ENCODE measurements around the gene MYOD1. TPM values are rescaled to one million over a fixed set of nuclear protein-coding genes. Genes with fewer than 3 reads are reported as not detected.

The MYOD1 gene
- polyA plus RNA-seq, 1 experiment: not detected

- ChIA-PET POLR2A (no interaction called here), CTCF (interaction anchor here (3.6 to 7.2 kb wide), 2 partner anchors 205 to 211 kb away, joined by 24 to 65 read pairs; no protein-coding TSS in a partner anchor)
- TF ChIP-seq CTCF (IDR thresholded peaks at IDR 0.05; ENCODE audit: insufficient read depth, low read depth, low read length): no peak
- no peaks in the 10 kb centered on the region for H3K36me3 ChIP-seq (ENCODE audit: control insufficient read depth, insufficient read depth, low read length)
- no peaks in the 10 kb centered on the region; the same call in 1 of the 2 replicates for H3K27me3 ChIP-seq (ENCODE audit: control insufficient read depth, insufficient read depth, low read length)
- DNase-seq (ENCODE audit: low read depth): no peak
- no peak overlapping the region for H3K4me3 ChIP-seq (ENCODE audit: low read depth, low read length)
Observed at GRCh38 chr11:17768547-17768946, 49.2 kb downstream of the MYOD1 start.

GRCh38 chr11:17769218-17769617 lies 49.8 kb downstream of the MYOD1 start:
- no peak for TF ChIP-seq CTCF (IDR thresholded peaks at IDR 0.05; ENCODE audit: insufficient read depth, low read depth, low read length)
- no peaks in the 10 kb centered on the region for H3K36me3 ChIP-seq (ENCODE audit: control insufficient read depth, insufficient read depth, low read length)
- no peak overlapping the region for H3K4me3 ChIP-seq (ENCODE audit: low read depth, low read length)
- ChIA-PET CTCF (interaction anchor here (1.3 to 7.2 kb wide), 4 partner anchors 10 to 210 kb away, joined by 4 to 65 read pairs (median 16); no protein-coding TSS in a partner anchor), POLR2A (no interaction called here)
- DNase-seq (ENCODE audit: low read depth): no peak
- H3K27me3 ChIP-seq (ENCODE audit: control insufficient read depth, insufficient read depth, low read length): no peaks in the 10 kb centered on the region; the same call in 1 of the 2 replicates

GRCh38 chr11:17770048-17770652 lies 50.8 kb downstream of the MYOD1 start:
- no peak for DNase-seq (ENCODE audit: low read depth)
- CTCF ChIA-PET: interaction anchor here (0.6 to 7.2 kb wide), 11 partner anchors 9 to 229 kb away, joined by 3 to 65 read pairs (median 6); no protein-coding TSS in a partner anchor
- no peaks in the 10 kb centered on the region; the same call in 1 of the 2 replicates for H3K27me3 ChIP-seq (ENCODE audit: control insufficient read depth, insufficient read depth, low read length)
- TF ChIP-seq CTCF (IDR thresholded peaks at IDR 0.05; ENCODE audit: insufficient read depth, low read depth, low read length): peak; percentile 9; the same call in 1 of the 2 replicates
- H3K36me3 ChIP-seq (ENCODE audit: control insufficient read depth, insufficient read depth, low read length): no peaks in the 10 kb centered on the region
- POLR2A ChIA-PET: no interaction called here
- H3K4me3 ChIP-seq (ENCODE audit: low read depth, low read length): no peak overlapping the region

- CTCF ChIA-PET: interaction anchor here (0.6 to 7.2 kb wide), 10 partner anchors 9 to 228 kb away, joined by 3 to 65 read pairs (median 6); no protein-coding TSS in a partner anchor
- TF ChIP-seq CTCF (IDR thresholded peaks at IDR 0.05; ENCODE audit: insufficient read depth, low read depth, low read length): no peak
- no peaks in the 10 kb centered on the region; the same call in 1 of the 2 replicates for H3K27me3 ChIP-seq (ENCODE audit: control insufficient read depth, insufficient read depth, low read length)
- no peaks in the 10 kb centered on the region for H3K36me3 ChIP-seq (ENCODE audit: control insufficient read depth, insufficient read depth, low read length)
- no peak overlapping the region for H3K4me3 ChIP-seq (ENCODE audit: low read depth, low read length)
- POLR2A ChIA-PET: interaction anchor here (0.6 kb wide), 1 partner anchor 9 kb away, joined by 3 read pairs; no protein-coding TSS in a partner anchor
- no peak for DNase-seq (ENCODE audit: low read depth)
Observed at GRCh38 chr11:17770917-17771316, 51.5 kb downstream of the MYOD1 start.

GRCh38 chr11:17771415-17771814 lies 52.0 kb downstream of the MYOD1 start:
- TF ChIP-seq CTCF (IDR thresholded peaks at IDR 0.05; ENCODE audit: insufficient read depth, low read depth, low read length): no peak
- H3K36me3 ChIP-seq (ENCODE audit: control insufficient read depth, insufficient read depth, low read length): no peaks in the 10 kb centered on the region
- no peak for DNase-seq (ENCODE audit: low read depth)
- no peaks in the 10 kb centered on the region; the same call in 1 of the 2 replicates for H3K27me3 ChIP-seq (ENCODE audit: control insufficient read depth, insufficient read depth, low read length)
- no peak overlapping the region for H3K4me3 ChIP-seq (ENCODE audit: low read depth, low read length)
- ChIA-PET CTCF (interaction anchor here (1.2 to 7.2 kb wide), 8 partner anchors 10 to 208 kb away, joined by 3 to 65 read pairs (median 8); no protein-coding TSS in a partner anchor), POLR2A (interaction anchor here (0.6 kb wide), 1 partner anchor 10 kb away, joined by 3 read pairs; no protein-coding TSS in a partner anchor)
